Endothelial cell of umbilical vein (primary cell): Measurements from ENCODE around the gene AP2A2. TPM values are rescaled to one million over a fixed set of nuclear protein-coding genes. Genes with fewer than 3 reads are reported as not detected.

ENCODE experiments used
- BruUV-seq: library from RNA; stranded (reverse); fragments of 400-500 nt; replicated peaks from 2 replicates; lab custom pipeline; 2021; lab: Mats Ljungman, UMichigan
- CTCF ChIA-PET: fragments of 300-600, 350-600 bp; sonication (Branson Sonifier 250); formaldehyde crosslinking; loops from one replicate; lab custom pipeline; 2021; ENCODE audit warnings: antibody characterized with exemption, inconsistent platforms; lab: Charles Lee
- POLR2A ChIA-PET: fragments of 300-600, 350-600 bp; sonication (Branson Sonifier 250); formaldehyde crosslinking; loops from one replicate; lab custom pipeline; 2021; ENCODE audit warnings: antibody characterized with exemption, inconsistent platforms; lab: Charles Lee
- DNase-seq: peaks from one replicate; pipeline ENCODE4 v3.0.0-alpha.2; 2011; ENCODE audit warnings: low read depth, low spot score
- FAIRE-seq: peaks from 2 replicates; lab custom pipeline; 2011; peaks lifted over from hg19 to GRCh38; lab: Jason Lieb, UNC
- H2AFZ ChIP-seq: 2 replicates; pipeline ENCODE4 v1.6.0; 2012; ENCODE audit warnings: low read depth, low read length, control low read depth, inconsistent platforms
- H3K27ac ChIP-seq: 2 replicates; pipeline ENCODE4 v1.5.1; 2011; ENCODE audit warnings: low read depth, mild to moderate bottlenecking, control low read depth, low read length, moderate library complexity; ENCODE audit not compliant: insufficient read depth
- H3K27me3 ChIP-seq, 2 experiments: 2 replicates each; pipeline versions ENCODE4 v1.6.0 to v1.6.1; 2011; ENCODE audit warnings: low read length in 2 of 2, mixed read lengths in 1 of 2; ENCODE audit not compliant: control insufficient read depth in 2 of 2, insufficient read depth in 2 of 2
- H3K36me3 ChIP-seq, 2 experiments: 2 replicates in 1 of 2; 3 replicates in 1 of 2; pipeline ENCODE4 v1.5.1; 2011; ENCODE audit warnings: low read length in 2 of 2, mild to moderate bottlenecking in 1 of 2, moderate library complexity in 1 of 2; ENCODE audit not compliant: control insufficient read depth in 2 of 2, insufficient read depth in 2 of 2; ENCODE audit errors: extremely low read depth in 1 of 2
- H3K4me1 ChIP-seq: 3 replicates; pipeline ENCODE4 v1.5.1; 2011; ENCODE audit warnings: mild to moderate bottlenecking, low read length; ENCODE audit not compliant: control insufficient read depth, insufficient read depth; ENCODE audit errors: extremely low read depth
- H3K4me2 ChIP-seq: 2 replicates; pipeline ENCODE4 v1.6.1; 2011; ENCODE audit warnings: low read length, control low read depth, mixed read lengths; ENCODE audit not compliant: insufficient read depth
- H3K4me3 ChIP-seq, 3 experiments: fragments of 200-600 bp in 1 of 3; sonication (generic), shearing (Covaris generic) in 1 of 3; replicated peaks in 1 of 3; 2 replicates each; pipeline ENCODE4 v1.5.1; 2011 to 2016; ENCODE audit warnings: control low read depth in 3 of 3, low read length in 3 of 3, mild to moderate bottlenecking in 2 of 3, inconsistent platforms in 1 of 3, low read depth in 1 of 3, moderate library complexity in 1 of 3; ENCODE audit not compliant: insufficient read depth in 1 of 3
- H3K79me2 ChIP-seq: 2 replicates; pipeline ENCODE4 v1.6.0; 2012; ENCODE audit warnings: low read length, inconsistent platforms; ENCODE audit not compliant: control insufficient read depth, insufficient read depth
- H3K9ac ChIP-seq: replicated peaks from 2 replicates; pipeline ENCODE3; 2011; ENCODE audit warnings: low read length, control low read depth; ENCODE audit not compliant: insufficient read depth; ENCODE audit errors: extremely low read depth
- H3K9me1 ChIP-seq: replicated peaks from 3 replicates; pipeline ENCODE4 v1.6.0; 2011; ENCODE audit warnings: mild to moderate bottlenecking, low read length; ENCODE audit not compliant: control insufficient read depth, insufficient read depth; ENCODE audit errors: extremely low read depth
- H3K9me3 ChIP-seq: replicated peaks from 2 replicates; pipeline ENCODE4 v1.5.1; 2012; ENCODE audit warnings: low read length, inconsistent platforms; ENCODE audit not compliant: control insufficient read depth, insufficient read depth
- H4K20me1 ChIP-seq: replicated peaks from 2 replicates; pipeline ENCODE3; 2011; ENCODE audit warnings: mild to moderate bottlenecking, low read length; ENCODE audit not compliant: control insufficient read depth, insufficient read depth; ENCODE audit errors: extremely low read depth
- EZH2 ChIP-seq: IDR thresholded peaks from 2 replicates; pipeline ENCODE4 v1.6.1; 2012; ENCODE audit warnings: borderline replicate concordance, low read depth, mild to moderate bottlenecking, moderate library complexity, low read length, inconsistent platforms; ENCODE audit not compliant: severe bottlenecking
- FOS ChIP-seq: IDR thresholded peaks from 2 replicates; pipeline ENCODE4 v1.6.1; 2011; ENCODE audit warnings: mild to moderate bottlenecking, low read length, moderate library complexity, borderline replicate concordance; ENCODE audit not compliant: insufficient read depth
- GATA2 ChIP-seq: IDR thresholded peaks from 2 replicates; pipeline ENCODE4 v1.7.0; 2011; ENCODE audit warnings: low read depth, mild to moderate bottlenecking, moderate library complexity, mixed read lengths, low read length; ENCODE audit not compliant: insufficient read length, insufficient read depth
- JUN ChIP-seq: IDR thresholded peaks from 2 replicates; pipeline ENCODE4 v1.6.1; 2011; ENCODE audit warnings: borderline replicate concordance, low read depth; ENCODE audit not compliant: insufficient read length, insufficient read depth
- MYC ChIP-seq: IDR thresholded peaks from one replicate; pipeline ENCODE4 v1.6.1; 2011; ENCODE audit warnings: mild to moderate bottlenecking, low read depth, low read length
- POLR2A ChIP-seq: IDR thresholded peaks from 2 replicates; pipeline ENCODE4 v1.6.1; 2012; ENCODE audit warnings: low read depth, mild to moderate bottlenecking, control low read depth, low read length
- POLR2AphosphoS5 ChIP-seq: IDR thresholded peaks from 2 replicates; pipeline ENCODE4 v1.6.1; 2012; ENCODE audit warnings: low read depth, mild to moderate bottlenecking, control low read depth, low read length, moderate library complexity; ENCODE audit not compliant: insufficient read depth
- dilution Hi-C: fragments of 300-500 bp; cut with MboI; formaldehyde crosslinking; loops from one replicate; pipeline ENCODE4 v1.15.0; 2019; ENCODE audit warnings: low sequenced_read_pairs; ENCODE audit not compliant: extremely low pct_ligation_motif_present
- intact Hi-C: fragments of 100-400 bp; cut with micrococcal nuclease; formaldehyde crosslinking; loops from one replicate; pipeline ENCODE4 v1.10.0; 2022
- polyA plus RNA-seq, 4 experiments: library from polyadenylated mRNA; depleted of rRNA in 3 of 4; stranded (reverse) in 3 of 4; unstranded in 1 of 4; fragments of >200 nt; gene quantifications; 2 replicates each; pipeline versions ENCODE4 v1.2.1 to v1.2.3, GENCODE V29; 2011 to 2012; ENCODE audit warnings: missing spikeins in 1 of 4
- total RNA-seq: library from RNA; stranded (reverse); gene quantifications from 2 replicates; pipeline ENCODE4 v1.2.3, GENCODE V29; 2021
- TF ChIP-seq, protein P1 (sequence below): IDR thresholded peaks from 2 replicates; pipeline ENCODE4 v1.6.1; 2011; ENCODE audit not compliant: insufficient read depth, insufficient read length
- TF ChIP-seq, protein P2 (sequence below), 2 donors: IDR thresholded peaks; 1 replicate in 1 of 2; 2 replicates in 1 of 2; pipeline ENCODE4 v1.5.1; 2011; ENCODE audit warnings: low read length in 2 of 2, mild to moderate bottlenecking in 2 of 2, moderate library complexity in 2 of 2, control low read depth in 1 of 2, inconsistent platforms in 1 of 2, low read depth in 1 of 2; ENCODE audit not compliant: insufficient read depth in 1 of 2; ENCODE audit errors: extremely low read depth in 1 of 2

The AP2A2 gene
- total and polyA plus RNA-seq, 2 donors (not counting 3 experiments of a cell fraction or from before 2014, with no cell fraction given) = 89.5 to 92.6 TPM

DNA sequence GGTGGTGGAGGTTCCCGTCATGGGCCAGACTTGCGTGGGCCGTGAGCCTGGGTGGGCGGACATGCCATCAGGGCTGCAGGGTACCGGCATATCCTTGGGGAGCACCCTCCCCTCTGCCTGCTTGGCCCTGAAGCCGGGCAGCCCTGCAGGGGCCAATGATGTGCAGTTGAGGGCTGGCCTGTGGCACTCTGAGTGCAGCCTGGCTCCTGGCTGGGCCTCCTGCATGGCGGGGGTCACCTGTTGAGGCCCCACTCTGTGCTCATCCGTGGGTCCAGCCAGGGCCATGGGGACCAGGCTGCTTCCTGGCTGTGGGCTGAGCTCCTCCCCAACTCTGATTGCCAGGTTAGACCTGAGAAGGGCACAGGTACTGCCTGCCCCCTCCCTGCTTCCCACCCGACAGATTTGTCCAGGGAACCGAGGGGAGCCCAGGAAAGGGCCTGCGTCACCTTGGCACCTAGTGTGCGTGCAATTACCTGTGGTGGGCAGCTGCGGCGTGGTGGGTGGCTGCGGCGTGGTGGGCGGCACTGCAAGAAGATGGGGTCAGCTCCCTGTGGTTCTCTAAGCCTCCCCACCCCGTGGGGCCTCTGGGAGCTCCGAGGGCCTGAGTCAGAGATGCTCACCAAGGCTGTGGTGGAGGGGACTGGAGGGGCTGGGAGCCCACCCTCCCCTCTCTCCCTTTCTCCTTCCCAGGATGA lies 94.7 kb downstream of the AP2A2 start:
- DNase-seq (no peak), FAIRE-seq (no peak)
- intact Hi-C loops (no loop called here), dilution Hi-C loops (no loop called here)
- H3K4me1 ChIP-seq = no peaks in the 10 kb centered on the region
- H2AFZ ChIP-seq = no peak overlapping the region
- no peaks in the 10 kb centered on the region for H3K9me3 ChIP-seq
- H3K4me2 ChIP-seq = no peak overlapping the region
- no peak overlapping the region for H3K9ac ChIP-seq
- CTCF ChIA-PET = no interaction called here
- TF ChIP-seq POLR2A (no peak), POLR2AphosphoS5 (no peak), MYC (no peak), JUN (no peak), GATA2 (no peak), EZH2 (no peak), FOS (no peak)
- TF ChIP-seq, protein P1, sequence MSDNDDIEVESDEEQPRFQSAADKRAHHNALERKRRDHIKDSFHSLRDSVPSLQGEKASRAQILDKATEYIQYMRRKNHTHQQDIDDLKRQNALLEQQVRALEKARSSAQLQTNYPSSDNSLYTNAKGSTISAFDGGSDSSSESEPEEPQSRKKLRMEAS = no peak
- TF ChIP-seq, protein P2, sequence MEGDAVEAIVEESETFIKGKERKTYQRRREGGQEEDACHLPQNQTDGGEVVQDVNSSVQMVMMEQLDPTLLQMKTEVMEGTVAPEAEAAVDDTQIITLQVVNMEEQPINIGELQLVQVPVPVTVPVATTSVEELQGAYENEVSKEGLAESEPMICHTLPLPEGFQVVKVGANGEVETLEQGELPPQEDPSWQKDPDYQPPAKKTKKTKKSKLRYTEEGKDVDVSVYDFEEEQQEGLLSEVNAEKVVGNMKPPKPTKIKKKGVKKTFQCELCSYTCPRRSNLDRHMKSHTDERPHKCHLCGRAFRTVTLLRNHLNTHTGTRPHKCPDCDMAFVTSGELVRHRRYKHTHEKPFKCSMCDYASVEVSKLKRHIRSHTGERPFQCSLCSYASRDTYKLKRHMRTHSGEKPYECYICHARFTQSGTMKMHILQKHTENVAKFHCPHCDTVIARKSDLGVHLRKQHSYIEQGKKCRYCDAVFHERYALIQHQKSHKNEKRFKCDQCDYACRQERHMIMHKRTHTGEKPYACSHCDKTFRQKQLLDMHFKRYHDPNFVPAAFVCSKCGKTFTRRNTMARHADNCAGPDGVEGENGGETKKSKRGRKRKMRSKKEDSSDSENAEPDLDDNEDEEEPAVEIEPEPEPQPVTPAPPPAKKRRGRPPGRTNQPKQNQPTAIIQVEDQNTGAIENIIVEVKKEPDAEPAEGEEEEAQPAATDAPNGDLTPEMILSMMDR (IDR thresholded peaks at IDR 0.05; ENCODE audit: extremely low read depth in 1 of 2, insufficient read depth in 1 of 2, low read depth in 1 of 2, low read length in 2 of 2) = no peak
- H3K9me1 ChIP-seq = no peaks in the 10 kb centered on the region
- no peaks in the 10 kb centered on the region for H3K36me3 ChIP-seq
- H3K27ac ChIP-seq = no peak overlapping the region
- H4K20me1 ChIP-seq = no peaks in the 10 kb centered on the region
- POLR2A ChIA-PET = interaction anchor here (0.6 kb wide), 1 partner anchor 513 kb away, joined by 3 read pairs; the partner anchor contains the start of gene RNH1
- H3K27me3 ChIP-seq = no peaks in the 10 kb centered on the region
- H3K4me3 ChIP-seq = no peak overlapping the region
- no peaks in the 10 kb centered on the region for H3K79me2 ChIP-seq
- no TSS peak for BruUV-seq
